Measurements from ENCODE around the gene KRT33B. TPM values are rescaled to one million over a fixed set of nuclear protein-coding genes. Genes with fewer than 3 reads are reported as not detected.
"Not testable (repeated sequence)": the region's sequence is repeated elsewhere in the genome, so short reads cannot be mapped to it uniquely, and the experiment has no call there.

Gene KRT33B
- total RNA-seq, 1 donor from 2014 or later, result not detected

GRCh38 chr17:41383690-41384089, 14.1 kb upstream of the KRT33B start:
- TF ChIP-seq CTCF (IDR thresholded peaks at IDR 0.05; ENCODE audit: unreplicated experiment), result no peak
- Mint-ChIP-seq H3K4me3 (no peak overlapping the region), H3K4me1 (no peaks in the 10 kb centered on the region), H3K9me3 (peaks cover 10% of the 10 kb centered on the region), H3K36me3 (peaks cover 6% of the 10 kb centered on the region), H3K27me3 (ENCODE audit: low read depth) (no peaks in the 10 kb centered on the region), H3K27ac (no peak overlapping the region)
- no peak for DNase-seq (ENCODE audit: low spot score in 2 of 2, unreplicated experiment in 2 of 2)

- Mint-ChIP-seq H3K9me3 (peaks cover 10% of the 10 kb centered on the region), H3K36me3 (peaks cover 5% of the 10 kb centered on the region), H3K27me3 (ENCODE audit: low read depth) (no peaks in the 10 kb centered on the region), H3K27ac (no peak overlapping the region), H3K4me3 (no peak overlapping the region), H3K4me1 (peaks cover 4% of the 10 kb centered on the region)
- TF ChIP-seq CTCF (IDR thresholded peaks at IDR 0.05; ENCODE audit: unreplicated experiment), result no peak
- no peak for DNase-seq (ENCODE audit: low spot score in 2 of 2, unreplicated experiment in 2 of 2)
Measured at GRCh38 chr17:41382394-41382793, 12.8 kb upstream of the KRT33B start.

- not testable (repeated sequence) for H3K27me3 Mint-ChIP-seq (ENCODE audit: low read depth); H3K9me3 Mint-ChIP-seq; H3K4me1 Mint-ChIP-seq; H3K36me3 Mint-ChIP-seq; H3K27ac Mint-ChIP-seq; DNase-seq (ENCODE audit: low spot score in 2 of 2, unreplicated experiment in 2 of 2); H3K4me3 Mint-ChIP-seq
Measured at GRCh38 chr17:41381943-41382342, 12.3 kb upstream of the KRT33B start, which contains the start of gene KRT34. KRT34 (minus strand) TSS chr17:41382306; CDS start chr17:41382246, 60 bp downstream.

- not testable (repeated sequence) for DNase-seq (ENCODE audit: low spot score in 2 of 2, unreplicated experiment in 2 of 2); H3K4me3 Mint-ChIP-seq; H3K36me3 Mint-ChIP-seq; H3K9me3 Mint-ChIP-seq; H3K27ac Mint-ChIP-seq; H3K4me1 Mint-ChIP-seq; H3K27me3 Mint-ChIP-seq (ENCODE audit: low read depth)
Measured at GRCh38 chr17:41380091-41380490, 10.5 kb upstream of the KRT33B start.

GRCh38 chr17:41377546-41377945, 7.9 kb upstream of the KRT33B start:
- no peak for DNase-seq (ENCODE audit: low spot score in 2 of 2, unreplicated experiment in 2 of 2)
- Mint-ChIP-seq H3K4me3 (no peak overlapping the region), H3K9me3 (peaks cover 16% of the 10 kb centered on the region)

GRCh38 chr17:41369023-41369422, 590 bp downstream of the KRT33B start:
- no peak for DNase-seq (ENCODE audit: low spot score in 2 of 2, unreplicated experiment in 2 of 2)
- H3K4me3 Mint-ChIP-seq, result no peak overlapping the region
- no peak for TF ChIP-seq CTCF (IDR thresholded peaks at IDR 0.05; ENCODE audit: unreplicated experiment)
- no peaks in the 10 kb centered on the region for H3K27me3 Mint-ChIP-seq (ENCODE audit: low read depth)
- H3K36me3 Mint-ChIP-seq, result no peaks in the 10 kb centered on the region
- no peak overlapping the region for H3K27ac Mint-ChIP-seq
- peaks cover 1% of the 10 kb centered on the region for H3K9me3 Mint-ChIP-seq
- peaks cover 7% of the 10 kb centered on the region for H3K4me1 Mint-ChIP-seq

More at GRCh38 chr17:41377546-41377945, 7.9 kb upstream of the KRT33B start:
- Mint-ChIP-seq H3K4me1 (peaks cover 6% of the 10 kb centered on the region), H3K27me3 (ENCODE audit: low read depth) (no peaks in the 10 kb centered on the region), H3K36me3 (no peaks in the 10 kb centered on the region), H3K27ac (no peak overlapping the region)
- no peak for TF ChIP-seq CTCF (IDR thresholded peaks at IDR 0.05; ENCODE audit: unreplicated experiment)

Measured in mesothelial cell of epicardium (in vitro differentiated cells).